GM10847 (cell line): Measurements from ENCODE around the gene FXR1.

Experiments used
- POLR2A ChIP-seq: IDR thresholded peaks from 2 replicates; pipeline ENCODE4 v1.6.1; 2011; ENCODE audit not compliant: insufficient read length; ENCODE audit errors: extremely low read depth

Gene FXR1

GRCh38 chr3:180922242-180922641 lies 9.8 kb downstream of the FXR1 start:
- TF ChIP-seq POLR2A, result no peak

GRCh38 chr3:180923561-180923960 lies 11.1 kb downstream of the FXR1 start:
- no peak for TF ChIP-seq POLR2A

GRCh38 chr3:180926526-180926925 lies 14.1 kb downstream of the FXR1 start:
- no peak for TF ChIP-seq POLR2A

DNA sequence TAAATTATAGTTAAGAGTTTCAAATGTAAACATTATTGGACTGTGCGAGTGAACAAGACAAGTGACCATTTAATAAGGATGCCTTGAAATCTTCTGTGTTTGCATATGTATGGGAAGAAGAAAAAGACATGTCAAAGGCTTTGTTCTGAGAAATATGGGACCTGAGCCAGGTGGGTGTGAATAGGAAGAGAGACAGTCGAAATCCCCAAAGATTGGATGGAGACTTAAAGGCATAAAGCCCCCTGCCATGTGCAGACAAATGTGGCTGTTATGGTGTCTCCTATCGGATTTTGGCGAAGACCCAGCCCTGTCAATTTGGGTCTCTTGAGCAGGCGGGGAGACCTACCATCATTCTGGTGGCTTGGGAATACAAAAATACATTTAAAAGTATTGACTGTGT lies 16.9 kb downstream of the FXR1 start:
- TF ChIP-seq POLR2A, result no peak

DNA sequence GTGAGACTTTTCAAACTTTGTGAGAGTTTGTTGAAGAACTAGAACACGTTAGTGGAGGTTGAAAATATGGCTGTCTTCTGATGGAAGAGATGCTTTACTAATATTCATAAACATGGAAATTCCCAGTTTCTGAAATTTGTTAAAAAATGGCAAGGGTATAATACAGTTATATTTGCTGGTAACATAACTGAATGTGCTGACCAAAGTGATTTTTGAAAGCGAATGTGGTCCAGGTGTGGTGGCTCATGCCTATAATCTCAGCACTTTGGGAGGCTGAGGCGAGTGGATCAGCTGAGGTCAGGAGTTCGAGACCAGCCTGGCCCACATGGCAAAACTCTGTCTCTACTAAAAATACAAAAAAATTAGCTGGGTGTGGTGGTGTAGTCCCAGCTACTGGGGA lies 18.1 kb downstream of the FXR1 start:
- TF ChIP-seq POLR2A, result no peak

DNA sequence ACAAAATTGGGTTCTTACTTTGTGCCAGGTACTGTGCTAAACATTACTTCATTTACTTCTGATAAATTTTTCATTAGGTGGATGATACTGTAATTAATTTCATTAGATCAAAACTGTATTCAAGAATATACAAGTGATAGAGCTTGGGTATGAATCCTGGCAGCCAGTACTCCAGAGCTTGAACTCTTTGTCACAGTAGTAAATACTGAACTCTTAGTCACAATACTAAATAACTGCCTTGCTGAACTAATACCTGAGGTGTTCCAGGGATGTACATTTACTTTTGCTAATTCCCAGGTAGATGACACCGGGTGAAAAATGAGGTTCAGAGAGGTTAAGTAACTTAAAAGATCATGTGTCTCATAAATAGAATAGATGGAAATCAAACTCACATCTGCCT lies 20.3 kb downstream of the FXR1 start:
- TF ChIP-seq POLR2A, result no peak

DNA sequence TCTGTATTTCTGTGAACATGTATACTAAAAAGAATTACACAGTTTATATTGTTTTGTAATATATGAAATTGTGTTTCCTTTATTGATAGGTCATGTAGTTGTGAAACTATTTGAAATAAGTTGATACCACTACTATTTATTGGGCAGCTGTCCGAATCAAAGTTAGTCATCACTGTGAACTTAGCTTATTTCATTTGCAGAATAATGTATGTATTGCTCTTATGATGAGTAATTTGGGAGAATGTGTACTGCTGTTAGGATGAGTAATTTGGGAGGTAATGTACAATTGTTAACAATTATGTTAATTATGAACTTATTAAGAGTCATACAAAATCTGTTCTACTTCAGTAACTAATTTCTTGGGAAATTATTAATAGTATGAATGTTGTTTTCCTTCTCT lies 22.2 kb downstream of the FXR1 start:
- TF ChIP-seq POLR2A, result no peak

DNA sequence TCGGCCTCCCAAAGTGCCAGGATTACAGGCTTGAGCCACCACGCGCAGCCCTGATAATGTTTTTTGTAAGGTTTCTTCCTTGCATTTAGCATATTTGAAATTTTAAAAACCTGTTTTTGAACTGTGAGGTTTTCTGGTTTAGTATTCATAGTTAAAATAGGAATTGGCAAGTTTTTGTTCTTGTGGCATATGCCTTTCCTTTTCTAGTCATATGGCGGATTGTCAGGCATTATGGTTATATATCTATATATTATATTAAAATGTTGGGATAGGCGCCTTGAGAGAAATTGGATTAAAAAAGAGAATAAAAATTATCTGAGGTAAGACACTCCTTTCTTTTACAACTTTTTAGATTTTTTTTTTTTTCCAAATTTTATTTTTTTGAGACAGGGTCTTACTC lies 28.4 kb downstream of the FXR1 start:
- TF ChIP-seq POLR2A, result no peak

DNA sequence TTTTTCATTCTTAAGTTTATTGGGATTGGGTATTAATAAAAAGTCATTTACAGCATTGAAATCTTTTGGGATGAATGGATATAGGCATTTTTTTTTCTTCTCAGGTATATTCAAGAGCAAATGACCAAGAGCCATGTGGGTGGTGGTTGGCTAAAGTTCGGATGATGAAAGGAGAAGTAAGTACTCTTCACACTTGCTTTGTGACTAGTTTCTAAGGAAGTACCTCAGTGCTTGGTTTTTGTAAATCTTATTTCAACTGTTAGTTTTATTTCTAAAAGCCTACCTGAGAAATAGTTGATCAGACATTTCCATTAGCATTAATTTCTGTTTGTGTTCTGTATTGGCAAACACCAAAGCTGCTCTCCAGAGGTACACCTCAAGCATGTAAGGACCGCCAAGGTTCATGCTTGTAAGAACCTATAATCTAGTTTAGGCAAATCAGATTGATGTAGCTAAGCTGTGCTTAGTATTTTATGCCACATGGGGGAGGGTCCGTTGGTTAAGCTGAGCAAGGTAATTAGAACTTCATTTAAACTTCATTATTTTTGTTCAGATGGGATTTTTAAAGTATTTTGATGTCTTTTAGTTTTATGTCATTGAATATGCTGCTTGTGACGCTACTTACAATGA lies 35.4 kb downstream of the FXR1 start:
- TF ChIP-seq POLR2A, result no peak

DNA sequence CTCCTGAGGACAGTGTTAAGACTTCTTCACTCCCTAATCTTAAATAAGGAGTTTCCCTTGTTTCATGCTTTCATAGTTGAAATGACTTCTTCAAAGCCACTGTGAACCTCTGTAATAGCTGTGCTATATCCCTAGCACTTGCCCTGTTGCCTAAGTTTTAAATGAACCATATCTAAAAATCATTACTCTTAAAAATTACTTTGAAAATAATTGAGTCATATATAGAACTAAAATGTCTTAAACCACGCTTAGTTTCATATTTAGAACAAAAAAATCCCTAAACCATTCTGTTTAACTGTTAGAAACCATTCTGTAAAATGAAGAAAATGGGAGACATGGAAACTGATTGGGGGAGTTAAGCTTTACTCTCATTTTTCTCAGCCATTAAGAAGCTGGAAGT lies 47.2 kb downstream of the FXR1 start:
- no peak for TF ChIP-seq POLR2A

DNA sequence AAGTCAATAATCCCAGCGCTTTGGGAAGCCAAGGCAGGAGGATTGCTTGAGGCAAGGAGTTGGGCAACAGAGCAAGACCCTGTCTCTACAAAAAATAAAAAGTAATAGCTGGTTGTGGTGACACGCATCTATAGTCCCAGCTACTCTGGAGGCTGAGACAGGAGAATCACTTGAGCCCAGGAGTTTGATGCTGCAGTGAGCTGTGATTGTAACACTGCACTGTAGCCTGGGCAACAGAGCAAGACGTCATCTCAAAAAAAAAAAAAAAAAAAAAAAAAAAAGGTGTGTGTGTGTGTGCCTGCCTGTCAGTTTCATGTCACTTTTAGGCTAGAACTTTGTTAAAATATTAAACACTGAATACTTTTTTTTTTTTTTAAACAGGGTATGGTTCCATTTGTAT lies 48.6 kb downstream of the FXR1 start:
- TF ChIP-seq POLR2A, result no peak

DNA sequence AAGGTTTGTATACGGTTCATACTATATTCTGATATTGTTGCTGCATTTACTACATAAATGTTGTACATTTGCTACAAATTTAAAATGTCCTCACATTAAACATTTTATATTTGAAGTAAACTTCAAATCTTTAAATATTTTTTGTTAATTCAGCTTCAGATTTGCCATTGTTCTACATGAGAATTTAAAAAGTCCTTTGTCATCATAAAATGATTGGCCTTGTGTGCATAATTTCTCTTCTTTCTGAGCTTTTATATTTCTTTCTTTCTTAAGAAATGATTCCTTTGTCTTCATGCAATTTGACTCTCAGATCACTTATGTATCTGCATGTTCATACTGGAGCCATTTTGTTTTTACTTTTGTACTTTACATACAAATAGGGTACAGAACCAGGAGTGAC lies 49.1 kb downstream of the FXR1 start:
- no peak for TF ChIP-seq POLR2A

GRCh38 chr3:180962530-180962929 lies 50.1 kb downstream of the FXR1 start:
- no peak for TF ChIP-seq POLR2A

- no peak for TF ChIP-seq POLR2A
These were observed 58.5 kb downstream of the FXR1 start for GRCh38 chr3:180970931-180971330.

- no peak for TF ChIP-seq POLR2A
These were observed 61.1 kb downstream of the FXR1 start for GRCh38 chr3:180973543-180973942.

- TF ChIP-seq POLR2A, result no peak
These were observed 61.8 kb downstream of the FXR1 start for GRCh38 chr3:180974286-180974685.

GRCh38 chr3:180977498-180977897 lies 65.0 kb downstream of the FXR1 start:
- no peak for TF ChIP-seq POLR2A

GRCh38 chr3:180979961-180980360 lies 67.5 kb downstream of the FXR1 start:
- TF ChIP-seq POLR2A, result no peak
